NCI-H748 (cell line): ENCODE data around the gene SURF6.
A peak's percentile ranks its signal among the peaks of the same experiment; 100 is the strongest.
"Not testable (repeated sequence)": the region's sequence is repeated elsewhere in the genome, so short reads cannot be mapped to it uniquely, and the experiment has no call there.

Source experiments
- DNase-seq: peaks from one replicate; lab custom pipeline; 2025; ENCODE audit not compliant: unreplicated experiment; lab: John Stamatoyannopoulos, UW

The SURF6 gene

GRCh38 chr9:133335924-133336811, at the start of gene SURF6:
TSS of gene SURF6 (minus strand) at chr9:133336188. CDS start at chr9:133336132, 56 bp downstream.
- DNase-seq = peak; percentile 95

- DNase-seq = no peak
Observed at GRCh38 chr9:133385452-133385851, 49.5 kb upstream of the SURF6 start.

- no peak for DNase-seq
Observed at GRCh38 chr9:133384736-133385321, 48.8 kb upstream of the SURF6 start.

DNA sequence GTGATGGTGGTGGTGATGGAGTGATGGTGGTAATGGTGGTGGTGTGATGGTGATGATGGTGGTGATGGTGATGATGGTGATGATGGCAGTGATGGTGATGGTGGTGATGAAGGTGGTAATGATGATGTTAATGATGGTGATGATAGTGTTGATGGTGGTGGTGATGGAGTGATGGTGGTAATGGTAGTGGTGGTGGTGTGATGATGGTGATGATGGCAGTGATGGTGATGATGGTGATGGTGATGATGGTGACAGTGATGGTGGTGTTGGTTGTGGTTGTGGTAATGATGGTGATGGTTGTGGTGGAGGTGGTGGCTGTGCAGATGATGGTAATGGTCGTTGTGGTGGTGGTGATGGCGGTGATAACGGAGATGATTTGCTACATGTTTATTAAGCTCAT, 47.5 kb upstream of the SURF6 start:
- no peak for DNase-seq

- no peak for DNase-seq
Observed at GRCh38 chr9:133382507-133383141, 46.6 kb upstream of the SURF6 start.

GRCh38 chr9:133380734-133381133, 44.7 kb upstream of the SURF6 start:
- DNase-seq = no peak

DNA sequence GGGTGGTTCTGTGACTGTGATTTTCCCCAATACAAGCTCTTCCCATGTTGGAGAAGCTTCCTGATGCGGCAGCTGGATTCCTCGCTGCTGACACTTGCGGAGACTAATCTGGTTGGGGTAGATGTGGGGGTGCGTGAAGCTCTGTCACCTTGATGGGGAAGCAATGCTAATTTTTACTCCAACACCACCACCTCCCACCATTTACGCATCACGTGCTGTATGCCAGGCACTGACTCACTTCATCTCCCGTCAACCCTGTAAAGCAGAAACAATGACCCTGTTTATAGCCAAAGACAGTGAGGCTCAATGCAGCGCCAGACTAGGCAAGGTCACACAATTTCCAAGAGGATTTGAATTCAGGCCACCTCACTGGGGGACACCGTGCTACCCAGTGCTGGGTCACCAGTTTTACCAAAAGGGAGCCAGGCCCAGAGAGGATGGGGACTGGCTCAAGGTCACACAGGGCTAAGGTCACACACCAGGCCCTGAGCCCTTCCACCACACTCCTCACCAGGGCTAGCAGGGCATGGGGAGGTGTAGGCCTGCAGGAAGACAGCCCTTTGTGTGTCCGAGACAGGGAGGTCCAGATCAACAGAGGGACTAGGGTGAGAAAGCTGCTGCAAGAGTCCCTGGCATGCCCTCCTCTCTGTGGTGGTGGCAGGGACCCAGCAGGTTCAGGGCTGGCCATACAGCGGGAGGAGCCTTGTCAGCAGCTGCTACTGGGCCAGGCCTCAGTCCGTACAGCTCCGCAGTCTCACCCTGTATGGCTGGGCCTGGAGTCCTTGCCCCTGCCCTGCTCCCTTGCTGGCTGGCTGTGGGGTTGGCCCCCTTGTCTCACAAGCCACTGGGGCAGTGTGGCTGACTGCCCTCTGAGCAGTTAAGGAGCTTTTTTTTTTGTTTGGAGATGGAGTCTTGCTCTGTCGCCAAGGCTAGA, 43.4 kb upstream of the SURF6 start:
- no peak for DNase-seq

- DNase-seq = peak; percentile 19
Observed at GRCh38 chr9:133378408-133378962, 42.5 kb upstream of the SURF6 start.

DNA sequence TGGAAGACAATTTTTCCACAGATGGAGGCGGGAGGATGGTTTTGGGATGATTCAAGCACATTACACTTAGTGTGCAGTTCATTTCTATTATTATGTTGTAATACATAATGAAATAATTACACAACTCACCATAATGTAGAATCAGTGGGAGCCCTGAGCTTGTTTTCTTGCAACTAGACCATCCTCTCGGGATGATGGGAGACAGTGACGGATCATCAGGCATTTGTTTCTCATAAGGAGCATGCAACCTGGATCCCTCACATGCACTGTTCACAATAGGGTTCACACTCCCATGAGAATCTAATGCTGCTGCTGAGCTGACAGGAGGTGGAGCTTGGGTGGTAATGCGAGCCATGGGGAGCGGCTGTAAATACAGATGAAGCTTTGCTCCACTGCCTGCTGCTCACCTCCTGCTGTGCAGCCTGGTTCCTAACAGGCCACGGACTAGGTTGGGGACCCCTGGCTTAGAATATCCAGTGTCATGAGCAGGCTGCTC, 41.8 kb upstream of the SURF6 start:
- DNase-seq = peak; percentile 30

GRCh38 chr9:133377280-133377679, 41.3 kb upstream of the SURF6 start:
- not testable (repeated sequence) for DNase-seq

DNA sequence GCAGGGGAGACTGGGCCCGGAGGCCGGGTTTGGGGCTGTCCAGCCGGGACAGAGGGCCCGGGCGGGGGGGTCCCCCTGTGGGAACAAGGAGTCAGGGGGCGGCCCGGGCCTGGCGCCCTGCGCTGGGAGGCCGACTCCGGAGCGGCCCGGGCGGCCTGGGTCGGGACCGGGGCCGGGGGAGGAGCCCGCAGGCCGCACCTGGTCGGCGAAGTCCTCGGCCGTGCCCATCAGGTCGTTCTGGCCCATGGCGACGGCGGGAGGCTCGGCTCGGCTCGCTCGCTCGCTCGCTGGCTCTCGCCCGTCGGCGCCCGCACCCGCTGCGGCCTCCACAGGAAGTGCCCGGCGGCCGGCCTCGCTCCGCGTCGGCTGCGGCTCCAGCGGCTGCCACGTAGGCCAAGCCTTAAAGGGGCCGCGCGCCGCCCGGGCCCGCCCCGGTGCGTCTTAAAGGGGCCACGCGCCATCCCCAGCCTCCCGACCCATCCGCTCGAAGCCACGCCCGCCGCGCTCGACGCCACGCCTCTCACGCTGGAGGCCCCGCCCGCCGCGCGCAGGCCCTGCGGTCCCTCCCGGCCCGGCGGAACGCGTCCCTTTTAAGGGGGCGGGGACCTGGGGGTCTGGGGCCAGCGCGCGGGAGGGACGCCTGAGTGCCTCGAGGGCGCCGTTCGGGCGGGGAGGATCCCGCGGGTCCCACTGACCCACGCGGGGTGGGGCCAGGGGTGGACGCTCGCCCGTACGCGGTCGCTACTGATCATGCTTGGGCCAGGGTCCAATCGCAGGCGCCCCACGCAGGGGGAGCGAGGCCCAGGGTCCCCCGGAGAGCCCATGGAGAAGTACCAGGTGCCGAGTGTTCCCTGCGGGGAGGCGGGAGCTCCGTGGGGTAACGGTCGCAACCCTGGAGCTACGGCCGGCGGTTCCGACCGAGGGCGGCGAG, 40.0 kb upstream of the SURF6 start, which contains the start of the genes STKLD1 and SURF4:
Gene STKLD1, plus strand, starts transcription at position 643 of the 931 bp plus-strand sequence. Its CDS starts 108 bp downstream, at position 751.
Gene SURF4, minus strand, starts transcription at position 337 of the 931 bp plus-strand sequence. Its CDS starts 91 bp downstream, at position 246.
- peak; percentile 97 for DNase-seq

DNA sequence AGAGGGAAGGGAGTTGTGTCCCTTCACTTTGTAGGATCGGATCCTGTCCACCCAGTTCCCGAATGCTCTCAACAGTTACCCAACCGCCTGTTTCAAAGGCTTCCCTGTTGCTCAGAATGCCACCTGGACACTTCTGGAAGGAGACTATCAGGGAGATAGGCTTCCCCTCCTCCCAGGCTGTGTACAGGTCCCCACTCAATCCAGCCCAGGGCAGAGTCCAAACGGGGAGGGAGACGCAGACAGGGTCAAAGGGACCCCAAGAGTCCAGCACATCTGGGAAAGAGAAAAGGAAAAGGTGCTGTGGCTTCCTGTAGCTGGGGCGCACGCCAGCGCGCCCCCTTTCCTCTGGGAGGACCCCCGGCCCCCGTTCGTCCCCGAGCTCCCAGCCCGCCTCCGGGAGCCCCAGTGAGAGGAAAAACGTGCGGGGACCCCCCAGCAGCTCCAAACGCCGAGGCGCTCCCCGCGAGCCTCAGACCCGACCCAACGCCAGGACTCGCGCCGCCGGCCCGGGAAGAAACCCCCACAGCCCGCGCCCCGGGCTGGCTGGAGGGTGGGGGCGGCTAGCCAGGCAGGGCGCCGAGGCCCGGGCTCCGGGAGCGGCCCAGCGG, 39.2 kb upstream of the SURF6 start:
- peak; percentile 46 for DNase-seq

- DNase-seq = no peak
Observed at GRCh38 chr9:133374612-133375115, 38.7 kb upstream of the SURF6 start.

DNA sequence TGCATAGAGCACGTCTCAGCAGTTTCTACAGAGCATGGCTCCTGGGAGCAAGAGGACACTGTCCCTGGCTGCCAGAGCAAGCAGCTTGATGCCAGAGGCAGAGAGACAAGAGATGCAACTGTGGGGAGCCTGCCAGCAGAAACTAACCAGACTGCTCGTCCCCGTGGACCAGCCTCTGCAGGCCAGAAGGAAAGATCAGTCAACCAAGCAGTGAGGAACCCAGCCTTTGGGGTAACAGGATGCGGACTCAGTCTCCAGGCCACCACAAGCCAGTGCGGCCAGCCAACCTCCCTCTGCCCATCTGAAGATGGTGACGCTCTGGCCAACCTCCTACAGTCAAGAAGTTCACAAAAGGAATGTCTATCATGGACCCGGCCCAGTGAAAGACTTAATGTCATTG, 36.2 kb upstream of the SURF6 start:
- no peak for DNase-seq

DNA sequence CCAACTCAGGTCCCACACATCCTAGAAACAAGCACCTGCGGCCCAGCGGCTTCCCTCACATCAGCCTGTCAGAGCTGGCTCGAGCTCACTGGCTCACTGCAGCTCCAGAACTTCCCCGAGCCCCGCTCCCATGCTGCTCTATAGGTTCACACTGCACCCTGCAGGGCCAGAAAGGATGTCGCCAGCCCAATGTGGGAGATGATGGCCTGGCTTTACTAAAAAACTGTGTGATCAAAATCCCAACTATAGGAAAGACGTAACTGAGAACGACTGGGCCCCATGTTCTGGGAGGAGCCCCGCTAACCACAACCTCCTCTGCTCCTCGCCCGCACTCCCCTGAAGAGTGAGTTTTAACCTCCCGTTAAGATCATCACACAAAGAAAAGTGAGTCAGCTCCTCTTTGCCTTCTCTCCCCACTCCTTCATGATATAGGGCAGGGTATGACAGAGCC, 35.3 kb upstream of the SURF6 start:
- no peak for DNase-seq

DNA sequence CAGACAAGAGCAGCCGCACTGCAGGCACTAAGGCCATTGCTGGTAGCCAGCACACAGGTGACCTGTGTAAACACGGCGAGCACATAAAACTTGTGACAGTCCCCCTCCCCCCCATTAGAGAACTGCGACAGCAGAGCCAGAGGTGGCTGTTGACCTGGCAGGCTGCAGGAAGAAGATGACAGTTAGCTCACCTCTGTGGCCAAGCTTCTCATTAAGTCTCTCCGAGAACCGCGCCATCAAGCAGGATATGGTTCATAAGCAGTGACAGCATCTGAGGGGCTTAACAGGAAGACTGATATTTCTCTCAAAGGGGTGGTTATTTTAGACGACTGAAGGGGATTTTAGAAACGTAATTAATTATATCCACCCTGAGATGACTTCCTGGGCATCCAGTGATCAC, 34.7 kb upstream of the SURF6 start:
- DNase-seq = no peak

- no peak for DNase-seq
Observed at GRCh38 chr9:133369933-133370332, 33.9 kb upstream of the SURF6 start.

DNA sequence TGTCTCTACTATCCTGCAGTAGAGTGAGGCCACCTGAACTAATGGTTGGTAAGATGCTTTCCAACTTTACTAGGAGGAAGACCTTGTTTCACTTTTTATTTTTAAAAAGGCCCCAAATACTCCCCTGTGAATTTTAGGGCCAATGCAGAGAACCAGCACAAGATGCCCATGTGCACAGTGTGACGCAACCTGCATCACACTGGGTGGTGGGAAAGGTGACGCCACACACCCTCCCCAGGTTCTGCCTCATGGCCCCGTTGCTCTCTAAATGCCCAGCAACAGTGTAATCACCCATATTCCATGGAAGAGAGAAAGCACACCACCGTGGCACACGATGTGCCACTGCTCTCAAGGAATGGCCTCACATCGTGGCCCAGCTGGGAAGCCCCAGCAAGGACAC, 33.4 kb upstream of the SURF6 start:
- no peak for DNase-seq
